K562 treated with DMSO at 1 percent for 4 hours (cell line): Measurements from ENCODE around the gene L2HGDH. TPM values are rescaled to one million over a fixed set of nuclear protein-coding genes. Genes with fewer than 3 reads are reported as not detected.

Source experiments
- total RNA-seq: library from RNA; unstranded; fragments of 300-600 nt; gene quantifications from 2 replicates; pipeline ENCODE4 v1.2.3, GENCODE V29; 2022; ENCODE audit not compliant: insufficient read depth

L2HGDH gene
- 5.2 and 14.0 TPM in 2 replicates for total RNA-seq

DNA sequence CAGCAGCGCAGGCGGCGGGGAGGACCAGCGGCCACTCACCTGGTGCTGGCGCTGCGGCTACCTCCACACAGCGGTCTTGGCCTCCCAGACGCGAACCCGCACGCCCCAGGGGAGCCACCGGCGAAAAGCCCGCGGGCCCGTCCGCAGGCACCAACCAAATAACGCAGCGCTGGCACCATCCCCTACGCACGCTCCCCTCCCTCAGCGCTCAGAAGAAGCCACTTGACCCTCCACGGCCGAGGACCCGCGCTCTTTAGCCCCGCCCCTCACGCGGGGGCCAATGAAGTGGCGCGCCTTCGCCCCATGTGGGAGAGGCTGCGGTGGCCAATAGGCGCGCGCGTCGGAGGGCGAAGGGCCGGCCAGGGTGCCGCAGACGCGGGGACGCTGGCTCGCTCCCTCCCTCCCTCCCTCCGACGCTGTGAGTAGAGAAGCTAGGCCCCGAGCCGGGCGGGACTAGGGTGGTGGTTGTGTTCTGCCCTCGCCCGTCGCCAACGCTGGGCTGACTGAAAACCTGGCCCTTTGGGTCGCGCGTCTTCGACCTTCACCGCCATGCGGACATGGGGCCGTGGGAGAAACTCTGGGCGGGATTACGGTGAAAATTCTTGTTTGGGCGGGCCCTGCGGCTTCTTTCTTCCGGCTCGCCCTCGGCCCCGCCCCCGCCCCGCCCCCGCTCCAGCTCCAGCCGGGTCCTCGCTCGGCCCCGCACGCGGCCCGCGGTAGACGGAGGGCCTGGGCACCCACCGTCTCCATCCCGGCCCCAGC is at the start of gene L2HGDH, which contains the start of gene DMAC2L:
L2HGDH (minus strand) TSS at position 258 of the 762 bp plus-strand sequence; CDS start at position 179, 79 bp downstream.
DMAC2L (plus strand) TSS at position 353 of the 762 bp plus-strand sequence. CDS start 9,164 bp downstream, outside the sequence.

DNA sequence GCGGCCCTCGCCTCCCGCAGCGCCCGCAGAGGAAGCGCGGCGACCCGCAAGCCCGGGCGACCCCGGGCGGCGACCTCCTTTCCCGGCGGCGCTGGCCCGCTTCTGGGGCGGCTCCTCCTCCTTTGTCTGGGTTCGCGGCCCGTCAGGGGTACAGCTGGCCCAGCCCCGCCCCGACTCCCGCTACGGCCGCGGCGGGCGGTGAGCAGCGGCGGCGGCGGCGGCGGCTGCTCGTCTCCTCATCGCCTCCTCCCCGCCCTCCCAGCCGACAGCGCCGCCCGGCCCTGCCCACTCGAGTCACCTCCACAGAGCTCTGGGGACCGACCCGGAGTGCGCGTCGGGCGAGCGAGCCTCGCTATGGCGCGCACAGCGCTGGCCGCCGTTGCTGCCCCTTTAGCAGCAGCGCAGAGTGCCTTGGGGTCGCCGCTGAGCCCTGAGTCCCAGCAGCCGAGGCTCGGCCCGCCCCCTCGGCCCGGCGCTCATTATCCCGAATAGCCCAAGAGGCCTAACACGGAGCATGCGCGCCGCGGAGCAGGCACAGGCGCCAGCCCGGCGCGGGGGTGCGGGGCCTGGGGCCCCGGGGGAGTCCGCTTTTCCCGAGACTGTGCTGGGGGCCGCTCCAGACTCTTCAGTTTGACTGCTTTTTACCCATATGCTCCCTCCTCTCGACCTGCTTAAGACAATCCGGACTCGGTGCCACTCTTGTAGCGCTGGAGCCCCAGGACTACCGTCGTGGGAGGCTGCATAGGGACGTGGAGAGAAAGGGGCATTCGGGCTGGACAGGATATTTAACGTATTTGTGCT is 80.4 kb downstream of the L2HGDH start, which contains the start of gene SOS2:
SOS2 (minus strand) TSS at position 104 of the 801 bp plus-strand sequence. CDS start 295 bp downstream, outside the sequence.

Other genes with a start within 250 kb of the L2HGDH start
- 1.5 and 3.6 TPM in 2 replicates for gene VCPKMT, start 195.7 kb downstream of the L2HGDH start, total RNA-seq
- 8.3 and 8.4 TPM in 2 replicates for gene SOS2, start 80.7 kb downstream of the L2HGDH start, total RNA-seq
- 4.0 and 8.2 TPM in 2 replicates for gene DMAC2L, start 95 bp upstream of the L2HGDH start, total RNA-seq
- not detected in 2 replicates for gene CDKL1, start 84.7 kb upstream of the L2HGDH start, total RNA-seq
- 19.3 and 22.3 TPM in 2 replicates for gene MAP4K5, start 220.3 kb upstream of the L2HGDH start, total RNA-seq
- not detected in 2 replicates for gene ATL1, start 247.9 kb upstream of the L2HGDH start, total RNA-seq